ENCODE measurements around the gene USP17L21.
"Not testable (repeated sequence)": the region's sequence is repeated elsewhere in the genome, so short reads cannot be mapped to it uniquely, and the experiment has no call there.

USP17L21 gene

DNA sequence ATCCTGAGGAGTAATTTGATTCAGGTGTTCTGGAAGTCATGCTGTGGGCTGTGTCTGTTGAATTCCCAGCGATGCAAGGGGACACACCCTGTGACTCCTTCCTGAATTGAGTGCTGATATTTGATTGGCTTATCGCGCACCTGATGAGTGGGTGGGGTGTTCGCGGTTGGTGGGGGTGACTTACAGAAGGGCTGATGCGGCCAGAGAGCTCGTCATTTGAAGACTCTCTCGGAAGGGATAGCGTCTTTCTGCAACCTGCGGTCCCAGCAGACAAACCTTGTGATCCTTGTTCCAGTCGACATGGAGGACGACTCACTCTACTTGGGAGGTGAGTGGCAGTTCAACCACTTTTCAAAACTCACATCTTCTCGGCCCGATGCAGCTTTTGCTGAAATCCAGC is 19.1 kb upstream of the USP17L21 start, which contains the start of gene USP17L17:
Gene USP17L17 (plus strand): TSS at position 301 of the 400 bp plus-strand sequence. CDS start 0 bp downstream, at position 301.
- H3K27me3 ChIP-seq (ENCODE audit: control insufficient read depth, low read length); H3K4me3 ChIP-seq (ENCODE audit: low read length); H3K79me2 ChIP-seq (ENCODE audit: control insufficient read depth, low read length); H3K9me2 ChIP-seq (replicated peaks; ENCODE audit: control insufficient read depth, low read length); H4K20me1 ChIP-seq (ENCODE audit: control insufficient read depth, insufficient read depth, low read depth, low read length); H3K4me2 ChIP-seq (ENCODE audit: low read length); H3K9me3 ChIP-seq (ENCODE audit: control insufficient read depth, insufficient read depth, low read length); H3F3A ChIP-seq (ENCODE audit: control insufficient read depth, insufficient read depth); H3K4me1 ChIP-seq (ENCODE audit: control insufficient read depth, low read length); H3K27ac ChIP-seq (ENCODE audit: low read depth, low read length); H3K36me3 ChIP-seq (ENCODE audit: control insufficient read depth, low read length): not testable (repeated sequence)

GRCh38 chr4:9247953-9248680 is 14.6 kb upstream of the USP17L21 start, which contains the start of gene USP17L18:
TSS of gene USP17L18 (plus strand) at chr4:9248630. CDS start at chr4:9248630, 0 bp downstream.
- H3K9me3 ChIP-seq (ENCODE audit: control insufficient read depth, insufficient read depth, low read length); H4K20me1 ChIP-seq (ENCODE audit: control insufficient read depth, insufficient read depth, low read depth, low read length); H3K79me2 ChIP-seq (ENCODE audit: control insufficient read depth, low read length); H3K36me3 ChIP-seq (ENCODE audit: control insufficient read depth, low read length); H3F3A ChIP-seq (ENCODE audit: control insufficient read depth, insufficient read depth); H3K27me3 ChIP-seq (ENCODE audit: control insufficient read depth, low read length); H3K4me1 ChIP-seq (ENCODE audit: control insufficient read depth, low read length); H3K27ac ChIP-seq (ENCODE audit: low read depth, low read length); H3K9me2 ChIP-seq (replicated peaks; ENCODE audit: control insufficient read depth, low read length); H3K4me2 ChIP-seq (ENCODE audit: low read length); H3K4me3 ChIP-seq (ENCODE audit: low read length): not testable (repeated sequence)

GRCh38 chr4:9253078-9253477 is 9.6 kb upstream of the USP17L21 start, which contains the start of gene USP17L19:
TSS of gene USP17L19 (plus strand) at chr4:9253378. CDS start at chr4:9253378, 0 bp downstream.
- H3K27ac ChIP-seq (ENCODE audit: low read depth, low read length); H3K4me2 ChIP-seq (ENCODE audit: low read length); H3K79me2 ChIP-seq (ENCODE audit: control insufficient read depth, low read length); H3K27me3 ChIP-seq (ENCODE audit: control insufficient read depth, low read length); H3K4me1 ChIP-seq (ENCODE audit: control insufficient read depth, low read length); H4K20me1 ChIP-seq (ENCODE audit: control insufficient read depth, insufficient read depth, low read depth, low read length); H3K9me3 ChIP-seq (ENCODE audit: control insufficient read depth, insufficient read depth, low read length); H3F3A ChIP-seq (ENCODE audit: control insufficient read depth, insufficient read depth); H3K36me3 ChIP-seq (ENCODE audit: control insufficient read depth, low read length); H3K4me3 ChIP-seq (ENCODE audit: low read length); H3K9me2 ChIP-seq (replicated peaks; ENCODE audit: control insufficient read depth, low read length): not testable (repeated sequence)

DNA sequence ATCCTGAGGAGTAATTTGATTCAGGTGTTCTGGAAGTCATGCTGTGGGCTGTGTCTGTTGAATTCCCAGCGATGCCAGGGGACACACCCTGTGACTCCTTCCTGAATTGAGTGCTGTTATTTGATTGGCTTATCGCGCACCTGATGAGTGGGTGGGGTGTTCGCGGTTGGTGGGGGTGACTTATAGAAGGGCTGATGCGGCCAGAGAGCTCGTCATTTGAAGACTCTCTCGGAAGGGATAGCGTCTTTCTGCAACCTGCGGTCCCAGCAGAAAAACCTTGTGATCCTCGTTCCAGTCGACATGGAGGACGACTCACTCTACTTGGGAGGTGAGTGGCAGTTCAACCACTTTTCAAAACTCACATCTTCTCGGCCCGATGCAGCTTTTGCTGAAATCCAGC is 4.8 kb upstream of the USP17L21 start, which contains the start of gene USP17L20:
Gene USP17L20 (plus strand): TSS at position 301 of the 400 bp plus-strand sequence. CDS start 0 bp downstream, at position 301.
- H3K9me2 ChIP-seq (replicated peaks; ENCODE audit: control insufficient read depth, low read length); H3K36me3 ChIP-seq (ENCODE audit: control insufficient read depth, low read length); H3K79me2 ChIP-seq (ENCODE audit: control insufficient read depth, low read length); H3K27ac ChIP-seq (ENCODE audit: low read depth, low read length); H3K4me1 ChIP-seq (ENCODE audit: control insufficient read depth, low read length); H4K20me1 ChIP-seq (ENCODE audit: control insufficient read depth, insufficient read depth, low read depth, low read length); H3K9me3 ChIP-seq (ENCODE audit: control insufficient read depth, insufficient read depth, low read length); H3K4me3 ChIP-seq (ENCODE audit: low read length); H3F3A ChIP-seq (ENCODE audit: control insufficient read depth, insufficient read depth); H3K4me2 ChIP-seq (ENCODE audit: low read length); H3K27me3 ChIP-seq (ENCODE audit: control insufficient read depth, low read length): not testable (repeated sequence)

GRCh38 chr4:9267319-9267718 is 4.6 kb downstream of the USP17L21 start, which contains the start of gene USP17L22:
TSS of gene USP17L22 (plus strand) at chr4:9267619. CDS start at chr4:9267619, 0 bp downstream.
- not testable (repeated sequence) for H3K79me2 ChIP-seq (ENCODE audit: control insufficient read depth, low read length); H3K4me1 ChIP-seq (ENCODE audit: control insufficient read depth, low read length); H3K36me3 ChIP-seq (ENCODE audit: control insufficient read depth, low read length); H3K27me3 ChIP-seq (ENCODE audit: control insufficient read depth, low read length); H3K4me2 ChIP-seq (ENCODE audit: low read length); H3K9me3 ChIP-seq (ENCODE audit: control insufficient read depth, insufficient read depth, low read length); H3K4me3 ChIP-seq (ENCODE audit: low read length); H3F3A ChIP-seq (ENCODE audit: control insufficient read depth, insufficient read depth); H4K20me1 ChIP-seq (ENCODE audit: control insufficient read depth, insufficient read depth, low read depth, low read length); H3K27ac ChIP-seq (ENCODE audit: low read depth, low read length); H3K9me2 ChIP-seq (replicated peaks; ENCODE audit: control insufficient read depth, low read length)

- H3K4me2 ChIP-seq (ENCODE audit: low read length); H3K27me3 ChIP-seq (ENCODE audit: control insufficient read depth, low read length); H3K9me2 ChIP-seq (replicated peaks; ENCODE audit: control insufficient read depth, low read length); H4K20me1 ChIP-seq (ENCODE audit: control insufficient read depth, insufficient read depth, low read depth, low read length); H3K36me3 ChIP-seq (ENCODE audit: control insufficient read depth, low read length); H3K4me1 ChIP-seq (ENCODE audit: control insufficient read depth, low read length); H3K4me3 ChIP-seq (ENCODE audit: low read length); H3K9me3 ChIP-seq (ENCODE audit: control insufficient read depth, insufficient read depth, low read length); H3K79me2 ChIP-seq (ENCODE audit: control insufficient read depth, low read length); H3K27ac ChIP-seq (ENCODE audit: low read depth, low read length); H3F3A ChIP-seq (ENCODE audit: control insufficient read depth, insufficient read depth): not testable (repeated sequence)
These were observed 9.0 kb downstream of the USP17L21 start for GRCh38 chr4:9271719-9272118.
